Measurements from ENCODE around the gene CPNE4. TPM values are rescaled to one million over a fixed set of nuclear protein-coding genes. Genes with fewer than 3 reads are reported as not detected.

Gene CPNE4
- total RNA-seq, 1 experiment from 2014 or later: 5.7 TPM

DNA sequence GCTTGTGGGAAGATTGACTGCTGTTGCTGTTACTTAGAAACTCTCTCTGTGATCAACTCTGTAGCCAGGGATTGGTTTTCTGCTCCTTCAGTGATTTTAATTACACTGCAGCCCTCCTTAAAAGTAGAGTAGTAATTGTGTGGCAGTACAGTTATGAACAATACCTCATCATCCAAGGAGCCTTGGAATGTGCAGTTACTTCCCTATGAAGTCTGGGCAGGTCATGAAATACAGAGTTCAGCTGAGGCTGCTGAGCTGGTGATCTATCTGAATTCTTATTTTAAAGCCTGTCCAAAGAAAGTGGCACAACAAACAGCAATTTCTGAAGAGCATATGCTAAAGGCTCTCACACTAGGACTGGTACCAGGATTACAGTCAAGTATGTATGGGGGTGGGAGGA, 494.7 kb downstream of the CPNE4 start:
- BruUV-seq (replicated peaks): no TSS peak
- CTCF ChIA-PET: no interaction called here
- Histone ChIP-seq H3K36me3 (ENCODE audit: insufficient read depth, low read length, poor library complexity, severe bottlenecking) (no peaks in the 10 kb centered on the region), H3K27ac (ENCODE audit: low read depth, low read length, poor library complexity, severe bottlenecking) (no peak overlapping the region), H3K9me3 (ENCODE audit: low read depth, low read length, poor library complexity, severe bottlenecking) (no peaks in the 10 kb centered on the region), H3K27me3 (replicated peaks; ENCODE audit: insufficient read depth, low read depth, low read length, poor library complexity) (peaks cover 6% of the 10 kb centered on the region), H3K4me3 (ENCODE audit: low read depth, low read length, poor library complexity, severe bottlenecking) (no peak overlapping the region), H3K4me1 (ENCODE audit: insufficient read depth, low read length, poor library complexity, severe bottlenecking) (no peaks in the 10 kb centered on the region)
- intact Hi-C loops (cut with micrococcal nuclease; ENCODE audit: unreplicated experiment): no loop called here
- no peak for DNase-seq (ENCODE audit: low spot score)
- no peak for TF ChIP-seq EZH2 (IDR thresholded peaks at IDR 0.05; ENCODE audit: borderline replicate concordance, low read depth, low read length, poor library complexity, severe bottlenecking)
- TF ChIP-seq, protein P1, sequence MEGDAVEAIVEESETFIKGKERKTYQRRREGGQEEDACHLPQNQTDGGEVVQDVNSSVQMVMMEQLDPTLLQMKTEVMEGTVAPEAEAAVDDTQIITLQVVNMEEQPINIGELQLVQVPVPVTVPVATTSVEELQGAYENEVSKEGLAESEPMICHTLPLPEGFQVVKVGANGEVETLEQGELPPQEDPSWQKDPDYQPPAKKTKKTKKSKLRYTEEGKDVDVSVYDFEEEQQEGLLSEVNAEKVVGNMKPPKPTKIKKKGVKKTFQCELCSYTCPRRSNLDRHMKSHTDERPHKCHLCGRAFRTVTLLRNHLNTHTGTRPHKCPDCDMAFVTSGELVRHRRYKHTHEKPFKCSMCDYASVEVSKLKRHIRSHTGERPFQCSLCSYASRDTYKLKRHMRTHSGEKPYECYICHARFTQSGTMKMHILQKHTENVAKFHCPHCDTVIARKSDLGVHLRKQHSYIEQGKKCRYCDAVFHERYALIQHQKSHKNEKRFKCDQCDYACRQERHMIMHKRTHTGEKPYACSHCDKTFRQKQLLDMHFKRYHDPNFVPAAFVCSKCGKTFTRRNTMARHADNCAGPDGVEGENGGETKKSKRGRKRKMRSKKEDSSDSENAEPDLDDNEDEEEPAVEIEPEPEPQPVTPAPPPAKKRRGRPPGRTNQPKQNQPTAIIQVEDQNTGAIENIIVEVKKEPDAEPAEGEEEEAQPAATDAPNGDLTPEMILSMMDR (conservative IDR thresholded peaks at IDR 0.05; ENCODE audit: low read depth, low read length): no peak
- POLR2A ChIA-PET (ENCODE audit: low non-redundant PET): no interaction called here

DNA sequence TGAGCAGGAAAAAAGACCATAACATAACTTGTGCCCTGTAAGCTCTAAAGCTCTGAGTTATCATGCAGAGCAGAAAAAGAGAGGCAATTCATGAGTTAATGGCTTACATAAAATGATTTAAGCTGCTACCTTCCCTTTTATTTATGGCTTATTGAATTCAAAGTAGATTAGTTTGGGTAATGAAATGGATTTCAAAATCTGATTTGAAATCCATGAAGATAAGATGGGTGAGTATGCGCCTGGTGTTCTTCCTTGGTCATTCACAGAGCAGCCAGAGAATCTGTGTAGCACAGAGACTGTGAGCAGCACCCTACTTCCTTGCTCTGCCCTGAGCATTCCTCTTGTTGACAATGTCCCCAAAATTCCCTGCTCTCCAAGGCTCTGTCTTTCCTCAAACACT, 495.8 kb downstream of the CPNE4 start:
- DNase-seq (ENCODE audit: low spot score): no peak
- Histone ChIP-seq H3K4me3 (ENCODE audit: low read depth, low read length, poor library complexity, severe bottlenecking) (no peak overlapping the region), H3K27me3 (replicated peaks; ENCODE audit: insufficient read depth, low read depth, low read length, poor library complexity) (peaks cover 6% of the 10 kb centered on the region), H3K36me3 (ENCODE audit: insufficient read depth, low read length, poor library complexity, severe bottlenecking) (no peaks in the 10 kb centered on the region), H3K9me3 (ENCODE audit: low read depth, low read length, poor library complexity, severe bottlenecking) (no peaks in the 10 kb centered on the region), H3K27ac (ENCODE audit: low read depth, low read length, poor library complexity, severe bottlenecking) (no peak overlapping the region), H3K4me1 (ENCODE audit: insufficient read depth, low read length, poor library complexity, severe bottlenecking) (no peaks in the 10 kb centered on the region)
- no TSS peak for BruUV-seq (replicated peaks)
- POLR2A ChIA-PET (ENCODE audit: low non-redundant PET): no interaction called here
- TF ChIP-seq EZH2 (IDR thresholded peaks at IDR 0.05; ENCODE audit: borderline replicate concordance, low read depth, low read length, poor library complexity, severe bottlenecking): no peak
- TF ChIP-seq, protein P1 (conservative IDR thresholded peaks at IDR 0.05; ENCODE audit: low read depth, low read length): no peak
- intact Hi-C loops (cut with micrococcal nuclease; ENCODE audit: unreplicated experiment): no loop called here
- CTCF ChIA-PET: no interaction called here

DNA sequence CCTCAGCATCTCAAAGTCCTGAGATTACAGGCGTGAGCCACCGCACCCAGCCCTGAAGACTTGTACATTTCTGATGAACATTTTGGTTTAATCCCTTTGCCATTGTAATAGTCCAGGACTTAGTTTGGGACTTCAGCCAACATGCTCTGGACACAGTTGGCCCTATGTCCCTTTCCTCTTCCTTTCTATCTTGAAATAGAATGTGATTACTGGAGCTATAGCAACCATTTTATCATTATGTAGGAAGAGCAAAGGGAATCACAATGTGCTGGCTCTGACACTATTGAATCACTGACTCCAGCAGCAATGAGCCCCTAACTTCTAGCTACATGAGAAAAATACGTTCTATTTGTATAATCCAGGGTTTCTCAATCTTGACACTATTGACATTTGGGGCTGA, 497.3 kb downstream of the CPNE4 start:
- Histone ChIP-seq H3K27me3 (replicated peaks; ENCODE audit: insufficient read depth, low read depth, low read length, poor library complexity) (peaks cover 6% of the 10 kb centered on the region), H3K27ac (ENCODE audit: low read depth, low read length, poor library complexity, severe bottlenecking) (no peak overlapping the region), H3K4me3 (ENCODE audit: low read depth, low read length, poor library complexity, severe bottlenecking) (no peak overlapping the region), H3K9me3 (ENCODE audit: low read depth, low read length, poor library complexity, severe bottlenecking) (no peaks in the 10 kb centered on the region), H3K36me3 (ENCODE audit: insufficient read depth, low read length, poor library complexity, severe bottlenecking) (no peaks in the 10 kb centered on the region), H3K4me1 (ENCODE audit: insufficient read depth, low read length, poor library complexity, severe bottlenecking) (no peaks in the 10 kb centered on the region)
- DNase-seq (ENCODE audit: low spot score): no peak
- no TSS peak for BruUV-seq (replicated peaks)
- POLR2A ChIA-PET (ENCODE audit: low non-redundant PET): no interaction called here
- intact Hi-C loops (cut with micrococcal nuclease; ENCODE audit: unreplicated experiment): no loop called here
- TF ChIP-seq, protein P1 (conservative IDR thresholded peaks at IDR 0.05; ENCODE audit: low read depth, low read length): no peak
- CTCF ChIA-PET: no interaction called here

All from A673 (cell line).